ENCODE data around the gene HPDL.

GRCh38 chr1:45304311-45305081 is 22.2 kb upstream of the HPDL start:
- no peak for TF ChIP-seq POLR2AphosphoS5 (IDR thresholded peaks at IDR 0.05)
- TF ChIP-seq POLR2A (IDR thresholded peaks at IDR 0.05) = no peak
- TF ChIP-seq, protein P1, sequence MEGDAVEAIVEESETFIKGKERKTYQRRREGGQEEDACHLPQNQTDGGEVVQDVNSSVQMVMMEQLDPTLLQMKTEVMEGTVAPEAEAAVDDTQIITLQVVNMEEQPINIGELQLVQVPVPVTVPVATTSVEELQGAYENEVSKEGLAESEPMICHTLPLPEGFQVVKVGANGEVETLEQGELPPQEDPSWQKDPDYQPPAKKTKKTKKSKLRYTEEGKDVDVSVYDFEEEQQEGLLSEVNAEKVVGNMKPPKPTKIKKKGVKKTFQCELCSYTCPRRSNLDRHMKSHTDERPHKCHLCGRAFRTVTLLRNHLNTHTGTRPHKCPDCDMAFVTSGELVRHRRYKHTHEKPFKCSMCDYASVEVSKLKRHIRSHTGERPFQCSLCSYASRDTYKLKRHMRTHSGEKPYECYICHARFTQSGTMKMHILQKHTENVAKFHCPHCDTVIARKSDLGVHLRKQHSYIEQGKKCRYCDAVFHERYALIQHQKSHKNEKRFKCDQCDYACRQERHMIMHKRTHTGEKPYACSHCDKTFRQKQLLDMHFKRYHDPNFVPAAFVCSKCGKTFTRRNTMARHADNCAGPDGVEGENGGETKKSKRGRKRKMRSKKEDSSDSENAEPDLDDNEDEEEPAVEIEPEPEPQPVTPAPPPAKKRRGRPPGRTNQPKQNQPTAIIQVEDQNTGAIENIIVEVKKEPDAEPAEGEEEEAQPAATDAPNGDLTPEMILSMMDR (IDR thresholded peaks at IDR 0.05) = no peak

Data from prostate gland (tissue), 2 donors.